GM19099 (cell line): ENCODE measurements around the gene TAB3.

ENCODE experiments used
- POLR2A ChIP-seq: IDR thresholded peaks from 3 replicates; pipeline ENCODE4 v1.6.1; 2011; ENCODE audit warnings: low read depth; ENCODE audit not compliant: insufficient read length; ENCODE audit errors: extremely low read depth

TAB3 gene

DNA sequence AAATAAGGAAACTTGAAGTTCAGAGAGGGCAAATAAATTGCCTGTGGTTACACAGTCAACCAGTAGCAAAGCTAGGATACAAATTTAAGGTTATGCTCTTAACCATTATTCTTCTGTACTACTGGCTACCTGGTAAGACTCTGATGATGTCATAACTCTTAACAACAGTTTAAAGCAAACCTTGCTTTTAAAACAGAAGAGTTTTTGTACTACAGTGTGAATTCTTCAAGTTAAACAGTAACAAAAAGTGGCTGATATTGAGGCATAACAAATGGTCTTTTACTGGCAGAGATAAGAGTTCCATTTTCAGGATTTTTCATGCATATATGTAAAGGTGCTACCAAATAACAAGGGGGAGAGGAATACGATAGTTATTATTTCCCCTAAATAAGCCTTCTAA lies 23.4 kb downstream of the TAB3 start:
- TF ChIP-seq POLR2A, result no peak

DNA sequence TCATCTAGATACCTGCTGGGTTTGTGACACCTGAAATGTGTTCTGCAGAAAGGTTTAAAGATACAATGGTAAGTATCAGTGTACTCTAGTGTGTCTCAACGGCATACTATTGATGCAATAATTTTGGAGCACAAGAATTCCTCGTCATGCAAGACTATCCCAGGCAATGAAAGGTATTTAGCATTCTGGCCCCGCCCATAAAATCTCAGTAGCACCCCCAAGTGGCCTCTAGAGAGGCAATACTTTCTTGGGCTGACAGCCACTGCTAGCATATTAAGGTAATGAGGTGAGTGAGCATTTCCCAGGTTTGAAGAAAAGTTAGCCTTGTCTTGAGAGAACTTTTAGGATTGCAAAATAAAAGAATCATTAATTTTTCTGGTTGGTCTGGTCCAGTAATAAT lies 24.0 kb downstream of the TAB3 start:
- TF ChIP-seq POLR2A, result no peak

- TF ChIP-seq POLR2A, result no peak
Observed at GRCh38 chrX:30864383-30864785, 24.7 kb downstream of the TAB3 start.

DNA sequence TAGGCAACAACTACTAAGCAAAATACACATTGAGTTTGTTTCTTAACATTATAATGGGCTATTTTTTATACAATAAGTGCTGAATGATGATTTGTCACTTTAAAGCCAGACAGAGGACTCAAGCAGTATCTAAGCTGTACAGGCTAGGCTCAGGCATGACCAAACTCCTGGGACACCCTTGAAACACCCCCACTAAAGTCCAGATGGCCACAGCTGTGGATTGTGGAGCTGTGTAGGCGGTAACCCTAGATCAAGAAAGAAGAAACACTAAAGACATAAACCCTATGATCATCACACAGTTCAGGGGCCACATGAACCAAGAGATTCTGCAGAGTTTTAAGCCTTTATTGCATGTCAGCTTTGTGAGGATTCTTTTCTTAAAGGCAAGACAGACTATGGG lies 25.1 kb downstream of the TAB3 start:
- no peak for TF ChIP-seq POLR2A

GRCh38 chrX:30858098-30858497 lies 31.0 kb downstream of the TAB3 start:
- TF ChIP-seq POLR2A, result no peak

DNA sequence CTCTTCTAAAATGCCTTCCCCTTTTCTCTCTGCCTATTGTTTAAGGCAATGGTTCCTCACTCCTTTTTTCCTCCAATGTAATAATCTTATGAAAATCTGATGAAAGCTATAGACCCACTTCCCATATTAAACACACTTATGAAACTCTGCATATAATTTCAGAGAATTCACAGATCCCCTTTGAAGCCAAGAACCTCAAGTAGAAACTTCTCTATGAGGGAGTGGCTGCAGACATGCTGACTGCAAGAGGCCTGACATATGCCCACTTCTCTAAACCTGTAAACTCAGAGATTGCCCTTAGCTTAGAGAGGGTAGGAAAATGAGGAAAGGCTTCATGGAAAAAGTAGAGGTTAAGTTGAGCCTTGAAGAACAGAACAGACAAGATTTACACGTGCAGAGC lies 37.6 kb downstream of the TAB3 start:
- no peak for TF ChIP-seq POLR2A

GRCh38 chrX:30835373-30835772 lies 53.7 kb downstream of the TAB3 start:
- no peak for TF ChIP-seq POLR2A

GRCh38 chrX:30833896-30834295 lies 55.2 kb downstream of the TAB3 start:
- no peak for TF ChIP-seq POLR2A

DNA sequence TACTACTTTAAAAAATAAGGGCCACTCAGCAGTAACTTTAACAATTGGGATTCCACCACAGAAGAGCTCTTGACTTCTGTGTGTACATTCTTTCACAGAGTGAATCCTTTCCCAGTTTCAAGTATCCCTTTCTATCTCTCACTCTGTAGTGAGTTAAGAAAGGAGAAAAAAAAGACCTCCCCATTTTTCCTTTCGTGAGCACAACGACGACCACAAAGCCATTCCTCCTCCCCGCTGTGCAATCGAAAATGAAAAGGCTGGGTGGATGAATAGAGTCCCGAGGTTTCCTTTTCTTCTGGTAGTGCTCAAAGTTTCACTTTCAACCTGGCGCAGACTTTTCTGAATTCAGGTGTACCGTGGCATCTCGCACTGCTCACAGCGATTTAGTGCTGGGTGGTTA lies 58.0 kb downstream of the TAB3 start:
- TF ChIP-seq POLR2A, result no peak

DNA sequence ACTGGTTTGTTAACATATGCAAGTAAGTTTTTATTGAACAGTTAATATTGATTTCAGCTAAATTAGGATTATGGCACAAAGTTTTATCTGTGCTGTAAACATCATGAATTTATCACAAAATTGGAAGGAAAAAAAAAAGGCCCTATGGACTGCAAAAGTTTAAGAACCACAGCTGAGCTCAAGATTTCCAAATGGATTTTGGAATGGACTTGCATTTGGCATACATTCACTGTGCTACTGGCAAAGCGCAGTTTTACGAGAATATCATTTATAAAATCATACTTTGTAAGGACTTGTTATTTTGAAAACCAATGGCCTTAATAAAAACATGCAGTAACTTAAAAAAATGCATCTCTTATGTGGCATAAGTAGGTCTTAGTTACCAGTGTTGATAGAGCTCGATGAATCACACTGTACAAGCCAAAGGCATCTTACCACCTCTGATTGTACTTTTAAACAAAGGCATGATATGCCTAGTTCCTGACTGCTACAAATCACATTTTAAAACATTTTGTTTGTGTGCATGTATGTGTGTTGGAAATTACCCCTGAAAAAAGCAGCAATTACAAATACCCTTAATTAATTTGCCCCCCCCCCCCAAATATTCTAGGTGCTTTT lies 58.6 kb downstream of the TAB3 start:
- TF ChIP-seq POLR2A, result no peak

DNA sequence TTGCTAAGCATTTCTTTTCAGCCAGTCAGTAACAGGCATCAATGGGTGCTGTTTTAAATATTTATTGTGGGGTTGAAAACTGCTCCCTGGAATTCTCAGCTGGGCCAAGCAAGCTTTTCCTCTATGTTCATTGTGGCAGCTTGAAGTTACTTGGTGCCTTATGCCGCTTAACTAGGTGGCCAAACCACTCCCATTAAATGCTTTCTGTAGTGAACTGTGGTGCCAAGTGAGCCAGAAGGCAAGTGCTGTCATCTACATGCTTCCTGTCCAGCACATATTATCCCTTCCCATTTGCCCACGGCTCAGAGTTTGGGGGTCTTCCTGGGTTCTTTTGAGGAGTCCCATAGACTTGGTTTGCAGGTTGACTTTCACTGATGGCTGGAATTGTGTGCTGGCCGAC lies 64.8 kb downstream of the TAB3 start:
- TF ChIP-seq POLR2A, result no peak

- TF ChIP-seq POLR2A, result no peak
Observed at GRCh38 chrX:30822764-30823163, 66.3 kb downstream of the TAB3 start.

- TF ChIP-seq POLR2A, result no peak
Observed at GRCh38 chrX:30822068-30822681, 66.9 kb downstream of the TAB3 start.

- TF ChIP-seq POLR2A, result no peak
Observed at GRCh38 chrX:30821116-30821515, 67.9 kb downstream of the TAB3 start.

DNA sequence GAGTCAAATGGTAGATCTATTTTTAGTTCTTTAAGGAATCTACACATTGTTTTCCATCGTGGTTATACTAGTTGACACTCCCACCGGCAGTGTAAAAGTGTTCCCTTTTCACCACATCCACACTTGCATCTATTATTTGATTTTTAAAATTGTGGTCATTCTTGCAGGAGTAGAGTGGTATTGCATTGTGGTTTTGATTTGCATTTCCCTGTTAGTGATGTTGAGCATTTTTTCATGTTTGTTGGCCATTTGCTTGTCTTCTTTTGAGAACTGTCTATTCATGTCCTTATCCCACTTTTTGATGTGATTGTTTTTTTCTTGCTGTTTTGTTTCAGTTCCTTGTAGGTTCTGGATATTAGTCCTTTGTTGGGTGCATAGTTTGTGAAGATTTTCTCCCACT lies 70.0 kb downstream of the TAB3 start:
- TF ChIP-seq POLR2A, result no peak

DNA sequence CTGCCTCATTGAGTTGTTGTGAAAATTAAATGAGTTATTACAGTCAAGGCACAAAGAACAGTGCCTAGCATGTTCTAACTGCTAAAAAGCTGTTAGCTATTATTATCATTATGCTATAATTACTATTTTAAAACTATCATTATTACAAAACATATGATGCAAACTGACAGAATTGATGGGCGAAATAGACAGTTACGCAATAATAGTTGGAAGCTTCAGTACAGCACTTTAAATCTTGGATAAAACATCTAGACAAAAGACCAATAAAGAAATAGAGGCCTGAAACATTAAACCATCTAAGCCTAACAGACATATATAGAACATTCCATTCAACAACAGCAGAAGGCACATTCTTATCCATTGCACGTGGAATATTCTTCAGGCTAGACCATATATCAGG lies 73.0 kb downstream of the TAB3 start:
- no peak for TF ChIP-seq POLR2A

DNA sequence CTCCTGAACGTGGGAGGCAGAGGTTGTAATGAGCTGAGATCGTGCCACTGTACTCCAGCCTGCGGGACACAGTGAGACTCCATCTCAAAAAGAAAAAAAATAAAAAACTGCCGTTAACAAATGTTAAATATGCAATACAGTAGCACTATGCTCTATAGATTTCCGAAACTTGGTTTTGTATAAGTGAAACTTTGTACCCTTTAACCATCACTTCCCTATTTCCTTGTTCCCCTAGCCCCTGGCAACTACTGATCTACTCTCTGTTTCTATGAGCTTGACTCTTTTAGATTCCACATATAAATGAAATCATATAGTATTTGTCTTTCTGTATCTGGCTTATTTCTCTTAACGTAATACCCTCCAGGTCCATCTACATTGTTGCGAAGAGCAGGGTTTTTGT lies 74.1 kb downstream of the TAB3 start:
- no peak for TF ChIP-seq POLR2A
